Keratinocyte (primary cell): ENCODE data around the gene POU4F3. TPM values are rescaled to one million over a fixed set of nuclear protein-coding genes. Genes with fewer than 3 reads are reported as not detected.

Source experiments
- DNase-seq: peaks from one replicate; pipeline ENCODE4 v3.0.0-alpha.2; 2011; ENCODE audit warnings: low read depth, missing footprints, low spot score
- FAIRE-seq: peaks from 2 replicates; lab custom pipeline; 2011; peaks lifted over from hg19 to GRCh38; lab: Jason Lieb, UNC
- H2AFZ ChIP-seq: 2 replicates; pipeline ENCODE4 v1.6.0; 2012; ENCODE audit warnings: low read length, control low read depth, inconsistent platforms; ENCODE audit not compliant: control insufficient read depth
- H3K27ac ChIP-seq: 2 replicates; pipeline ENCODE4 v1.5.1; 2011; ENCODE audit warnings: low read length; ENCODE audit not compliant: control insufficient read depth, insufficient read depth
- H3K27me3 ChIP-seq: 3 replicates; pipeline ENCODE4 v1.6.0; 2011; ENCODE audit warnings: low read length; ENCODE audit not compliant: control insufficient read depth, insufficient read depth; ENCODE audit errors: extremely low read depth
- H3K36me3 ChIP-seq, 2 experiments: 2 replicates in 1 of 2; 3 replicates in 1 of 2; pipeline ENCODE4 v1.5.1; 2011; ENCODE audit warnings: low read length in 2 of 2, mild to moderate bottlenecking in 1 of 2; ENCODE audit not compliant: control insufficient read depth in 2 of 2, insufficient read depth in 2 of 2; ENCODE audit errors: extremely low read depth in 1 of 2
- H3K4me1 ChIP-seq: 3 replicates; pipeline ENCODE4 v1.5.1; 2011; ENCODE audit warnings: low read length; ENCODE audit not compliant: control insufficient read depth, insufficient read depth; ENCODE audit errors: extremely low read depth
- H3K4me2 ChIP-seq: 3 replicates; pipeline ENCODE4 v1.6.0; 2011; ENCODE audit warnings: low read depth, low read length; ENCODE audit not compliant: control insufficient read depth, insufficient read depth; ENCODE audit errors: extremely low read depth
- H3K4me3 ChIP-seq, 3 experiments: fragments of 200-600 bp in 1 of 3; sonication (generic) in 1 of 3; 2 replicates in 2 of 3; 3 replicates in 1 of 3; pipeline ENCODE4 v1.5.1; 2011 to 2016; ENCODE audit warnings: low read length in 3 of 3, mild to moderate bottlenecking in 3 of 3, control low read depth in 2 of 3, inconsistent platforms in 1 of 3, low read depth in 1 of 3, mixed read lengths in 1 of 3, mixed run types in 1 of 3, moderate library complexity in 1 of 3; ENCODE audit not compliant: control insufficient read depth in 2 of 3, insufficient read depth in 2 of 3; ENCODE audit errors: extremely low read depth in 1 of 3
- H3K79me2 ChIP-seq: 2 replicates; pipeline ENCODE4 v1.6.0; 2012; ENCODE audit warnings: low read length; ENCODE audit not compliant: control insufficient read depth, insufficient read depth
- H3K9ac ChIP-seq: 3 replicates; pipeline ENCODE4 v1.6.0; 2011; ENCODE audit warnings: low read length; ENCODE audit not compliant: control insufficient read depth, insufficient read depth; ENCODE audit errors: extremely low read depth
- H3K9me1 ChIP-seq: 3 replicates; pipeline ENCODE4 v1.6.0; 2011; ENCODE audit warnings: low read length; ENCODE audit not compliant: control insufficient read depth, insufficient read depth; ENCODE audit errors: extremely low read depth
- H3K9me3 ChIP-seq: 2 replicates; pipeline ENCODE4 v1.5.1; 2012; ENCODE audit warnings: low read depth, low read length; ENCODE audit not compliant: control insufficient read depth
- H4K20me1 ChIP-seq: 3 replicates; pipeline ENCODE4 v1.6.0; 2011; ENCODE audit warnings: low read length; ENCODE audit not compliant: control insufficient read depth, insufficient read depth; ENCODE audit errors: extremely low read depth
- EZH2 ChIP-seq: IDR thresholded peaks from one replicate; pipeline ENCODE4 v1.6.1; 2012; ENCODE audit warnings: inconsistent platforms, mild to moderate bottlenecking, low read length, moderate library complexity
- dilution Hi-C: fragments of 300-500 bp; cut with MboI; formaldehyde crosslinking; loops from one replicate; pipeline ENCODE4 v1.7.0; 2020; ENCODE audit warnings: low sequenced_read_pairs; ENCODE audit not compliant: extremely low pct_ligation_motif_present
- polyA plus RNA-seq, 5 experiments: library from polyadenylated mRNA; depleted of rRNA in 3 of 5; stranded (reverse) in 3 of 5; stranded (forward) in 1 of 5; unstranded in 1 of 5; fragments of >200 nt; gene quantifications; 1 replicate in 1 of 5; 2 replicates in 3 of 5; 3 replicates in 1 of 5; pipeline versions ENCODE4 v1.2.1 to v1.2.3, GENCODE V29; 2011 to 2012; ENCODE audit warnings: missing spikeins in 2 of 5, low read depth in 1 of 5, low replicate concordance in 1 of 5
- TF ChIP-seq, protein P1 (sequence below), 3 experiments: IDR thresholded peaks in 1 of 3; conservative IDR thresholded peaks in 1 of 3; optimal IDR thresholded peaks in 1 of 3; 2 replicates in 2 of 3; 3 replicates in 1 of 3; pipeline versions ENCODE3 to v1.5.1; 2011; ENCODE audit warnings: low read length in 3 of 3, mild to moderate bottlenecking in 3 of 3, moderate library complexity in 2 of 3, control low read depth in 1 of 3, inconsistent platforms in 1 of 3; ENCODE audit not compliant: insufficient read depth in 2 of 3; ENCODE audit errors: extremely low read depth in 1 of 3

Gene POU4F3
- polyA plus RNA-seq, 1 donor (not counting 4 experiments of a cell fraction or from before 2014, with no cell fraction given) = 0.04 TPM

DNA sequence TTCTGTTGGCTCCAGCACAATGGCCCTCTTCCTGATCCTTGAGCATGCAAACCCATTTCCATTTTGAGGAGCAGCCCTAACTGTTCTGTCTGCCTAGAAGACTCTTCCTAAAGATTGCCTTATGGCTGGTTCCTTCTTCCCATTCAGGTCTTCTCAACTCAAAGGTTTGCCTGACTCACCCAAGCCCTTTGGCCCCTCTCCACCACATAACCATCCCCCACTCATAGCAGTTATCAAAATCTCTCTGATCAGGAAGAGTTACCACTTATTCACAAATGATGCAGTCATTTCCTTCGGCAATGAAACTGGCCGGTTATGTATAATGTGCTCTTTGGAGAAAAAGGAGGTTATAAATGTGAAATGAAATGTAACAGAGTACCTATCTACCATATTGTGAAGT, 8.9 kb upstream of the POU4F3 start:
- Histone ChIP-seq H3K9ac (no peak overlapping the region), H3K9me3 (no peaks in the 10 kb centered on the region), H3K9me1 (no peaks in the 10 kb centered on the region), H3K27ac (no peak overlapping the region), H3K79me2 (no peaks in the 10 kb centered on the region), H3K4me1 (no peaks in the 10 kb centered on the region), H2AFZ (no peak overlapping the region), H3K4me3 (no peak overlapping the region), H3K27me3 (peaks cover 49% of the 10 kb centered on the region), H3K4me2 (no peak overlapping the region), H3K36me3 (no peaks in the 10 kb centered on the region), H4K20me1 (no peaks in the 10 kb centered on the region)
- dilution Hi-C loops = no loop called here
- no peak for TF ChIP-seq EZH2
- TF ChIP-seq, protein P1, sequence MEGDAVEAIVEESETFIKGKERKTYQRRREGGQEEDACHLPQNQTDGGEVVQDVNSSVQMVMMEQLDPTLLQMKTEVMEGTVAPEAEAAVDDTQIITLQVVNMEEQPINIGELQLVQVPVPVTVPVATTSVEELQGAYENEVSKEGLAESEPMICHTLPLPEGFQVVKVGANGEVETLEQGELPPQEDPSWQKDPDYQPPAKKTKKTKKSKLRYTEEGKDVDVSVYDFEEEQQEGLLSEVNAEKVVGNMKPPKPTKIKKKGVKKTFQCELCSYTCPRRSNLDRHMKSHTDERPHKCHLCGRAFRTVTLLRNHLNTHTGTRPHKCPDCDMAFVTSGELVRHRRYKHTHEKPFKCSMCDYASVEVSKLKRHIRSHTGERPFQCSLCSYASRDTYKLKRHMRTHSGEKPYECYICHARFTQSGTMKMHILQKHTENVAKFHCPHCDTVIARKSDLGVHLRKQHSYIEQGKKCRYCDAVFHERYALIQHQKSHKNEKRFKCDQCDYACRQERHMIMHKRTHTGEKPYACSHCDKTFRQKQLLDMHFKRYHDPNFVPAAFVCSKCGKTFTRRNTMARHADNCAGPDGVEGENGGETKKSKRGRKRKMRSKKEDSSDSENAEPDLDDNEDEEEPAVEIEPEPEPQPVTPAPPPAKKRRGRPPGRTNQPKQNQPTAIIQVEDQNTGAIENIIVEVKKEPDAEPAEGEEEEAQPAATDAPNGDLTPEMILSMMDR (optimal IDR thresholded peaks at IDR 0.05 in 1 of 3, IDR thresholded peaks at IDR 0.05 in 1 of 3, conservative IDR thresholded peaks at IDR 0.05 in 1 of 3; ENCODE audit: extremely low read depth in 1 of 3, insufficient read depth in 2 of 3, low read length in 3 of 3) = no peak
- DNase-seq (no peak), FAIRE-seq (no peak)

DNA sequence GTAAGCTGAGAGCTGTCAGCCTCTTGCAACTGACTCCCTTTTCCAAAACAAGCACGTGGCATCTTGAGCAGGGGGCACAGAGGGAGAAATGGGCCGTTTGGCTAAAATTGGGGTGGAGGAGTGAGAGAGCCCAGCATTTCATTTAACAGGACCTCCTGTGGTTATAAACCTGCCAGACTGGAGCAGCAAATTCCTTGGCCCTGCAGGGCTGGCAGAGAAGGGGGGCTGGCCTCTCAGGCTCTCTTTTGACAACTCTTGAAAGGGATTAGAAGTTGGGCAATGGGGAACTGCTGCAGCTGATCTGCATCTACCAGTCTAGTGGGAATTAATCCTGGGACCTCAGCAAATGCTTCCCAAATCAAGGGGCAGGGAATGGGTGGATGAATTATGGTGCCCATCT, 7.2 kb upstream of the POU4F3 start:
- Histone ChIP-seq H3K4me1 (no peaks in the 10 kb centered on the region), H3K27me3 (peaks cover 63% of the 10 kb centered on the region), H3K9me1 (no peaks in the 10 kb centered on the region), H2AFZ (no peak overlapping the region), H3K27ac (no peak overlapping the region), H3K4me2 (no peak overlapping the region), H3K4me3 (no peak overlapping the region), H3K79me2 (no peaks in the 10 kb centered on the region), H3K36me3 (no peaks in the 10 kb centered on the region), H3K9me3 (no peaks in the 10 kb centered on the region), H4K20me1 (no peaks in the 10 kb centered on the region), H3K9ac (no peak overlapping the region)
- dilution Hi-C loops = no loop called here
- FAIRE-seq (no peak), DNase-seq (no peak)
- no peak for TF ChIP-seq EZH2
- TF ChIP-seq, protein P1 (optimal IDR thresholded peaks at IDR 0.05 in 1 of 3, IDR thresholded peaks at IDR 0.05 in 1 of 3, conservative IDR thresholded peaks at IDR 0.05 in 1 of 3; ENCODE audit: extremely low read depth in 1 of 3, insufficient read depth in 2 of 3, low read length in 3 of 3) = no peak
